Measurements from ENCODE around the gene KCNQ4. TPM values are rescaled to one million over a fixed set of nuclear protein-coding genes. Genes with fewer than 3 reads are reported as not detected.

The KCNQ4 gene
- total RNA-seq, 1 experiment from 2014 or later = 0.81 TPM

GRCh38 chr1:40844887-40845878 lies 61.6 kb downstream of the KCNQ4 start:
- H3F3A ChIP-seq (ENCODE audit: insufficient read depth, low read depth) = no peaks in the 10 kb centered on the region
- H3K9me2 ChIP-seq (ENCODE audit: insufficient read depth) = no peaks in the 10 kb centered on the region
- no peak overlapping the region for H3K4me3 ChIP-seq
- TF ChIP-seq EZH2 (IDR thresholded peaks at IDR 0.05; ENCODE audit: low read depth) (no peak), CTCF (conservative IDR thresholded peaks at IDR 0.05) (no peak)
- H3K27ac ChIP-seq = no peak overlapping the region
- intact Hi-C loops (cut with micrococcal nuclease; ENCODE audit: unreplicated experiment) = loop anchor here (5.0 to 10.0 kb wide), 2 partner anchors 277 to 400 kb away; partner anchors contain the start of gene SCMH1
- H2AFZ ChIP-seq = no peak overlapping the region
- no peaks in the 10 kb centered on the region for H3K79me2 ChIP-seq (ENCODE audit: low read depth)
- no peaks in the 10 kb centered on the region for H3K27me3 ChIP-seq (ENCODE audit: insufficient read depth, low read depth)
- CTCF ChIA-PET = interaction anchor here (0.7 to 0.8 kb wide), 2 partner anchors 108 to 1327 kb away, joined by 8 to 15 read pairs; no protein-coding TSS in a partner anchor
- no peak overlapping the region for H3K4me2 ChIP-seq
- no peak for DNase-seq
- no peaks in the 10 kb centered on the region for H3K4me1 ChIP-seq (replicated peaks; ENCODE audit: insufficient read depth)
- POLR2A ChIA-PET (ENCODE audit: unreplicated experiment) = no interaction called here
- BruUV-seq (replicated peaks) = no TSS peak
- H4K20me1 ChIP-seq (ENCODE audit: insufficient read depth) = no peaks in the 10 kb centered on the region
- H3K36me3 ChIP-seq (ENCODE audit: low read depth) = no peaks in the 10 kb centered on the region
- no peaks in the 10 kb centered on the region for H3K9me3 ChIP-seq (ENCODE audit: insufficient read depth, low read depth)

- POLR2A ChIA-PET (ENCODE audit: unreplicated experiment) = no interaction called here
- H3K36me3 ChIP-seq (ENCODE audit: low read depth) = no peaks in the 10 kb centered on the region
- H3K4me2 ChIP-seq = no peak overlapping the region
- no peaks in the 10 kb centered on the region for H3F3A ChIP-seq (ENCODE audit: insufficient read depth, low read depth)
- H3K9me2 ChIP-seq (ENCODE audit: insufficient read depth) = no peaks in the 10 kb centered on the region
- CTCF ChIA-PET = no interaction called here
- intact Hi-C loops (cut with micrococcal nuclease; ENCODE audit: unreplicated experiment) = loop anchor here (5.0 to 10.0 kb wide), 2 partner anchors 276 to 399 kb away; partner anchors contain the start of gene SCMH1
- BruUV-seq (replicated peaks) = no TSS peak
- no peaks in the 10 kb centered on the region for H3K27me3 ChIP-seq (ENCODE audit: insufficient read depth, low read depth)
- no peaks in the 10 kb centered on the region for H3K79me2 ChIP-seq (ENCODE audit: low read depth)
- no peak for DNase-seq
- H3K4me1 ChIP-seq (replicated peaks; ENCODE audit: insufficient read depth) = no peaks in the 10 kb centered on the region
- no peak overlapping the region for H2AFZ ChIP-seq
- H3K9me3 ChIP-seq (ENCODE audit: insufficient read depth, low read depth) = no peaks in the 10 kb centered on the region
- no peak overlapping the region for H3K4me3 ChIP-seq
- no peak for TF ChIP-seq EZH2 (IDR thresholded peaks at IDR 0.05; ENCODE audit: low read depth)
- no peak for TF ChIP-seq CTCF (conservative IDR thresholded peaks at IDR 0.05)
- H4K20me1 ChIP-seq (ENCODE audit: insufficient read depth) = no peaks in the 10 kb centered on the region
- no peak overlapping the region for H3K27ac ChIP-seq
Observed at GRCh38 chr1:40845895-40846294, 62.3 kb downstream of the KCNQ4 start.

GRCh38 chr1:40847023-40847745 lies 63.6 kb downstream of the KCNQ4 start:
- POLR2A ChIA-PET (ENCODE audit: unreplicated experiment) = no interaction called here

More at GRCh38 chr1:40847023-40847745, 63.6 kb downstream of the KCNQ4 start:
- Histone ChIP-seq H3K9me3 (ENCODE audit: insufficient read depth, low read depth) (no peaks in the 10 kb centered on the region), H3K27me3 (ENCODE audit: insufficient read depth, low read depth) (no peaks in the 10 kb centered on the region), H3F3A (ENCODE audit: insufficient read depth, low read depth) (no peaks in the 10 kb centered on the region), H3K79me2 (ENCODE audit: low read depth) (no peaks in the 10 kb centered on the region), H3K9me2 (ENCODE audit: insufficient read depth) (no peaks in the 10 kb centered on the region), H3K4me3 (no peak overlapping the region), H3K4me1 (replicated peaks; ENCODE audit: insufficient read depth) (no peaks in the 10 kb centered on the region), H3K36me3 (ENCODE audit: low read depth) (no peaks in the 10 kb centered on the region), H2AFZ (no peak overlapping the region), H4K20me1 (ENCODE audit: insufficient read depth) (no peaks in the 10 kb centered on the region), H3K27ac (no peak overlapping the region), H3K4me2 (no peak overlapping the region)
- TF ChIP-seq CTCF (conservative IDR thresholded peaks at IDR 0.05) = no peak
- no peak for TF ChIP-seq EZH2 (IDR thresholded peaks at IDR 0.05; ENCODE audit: low read depth)
- intact Hi-C loops (cut with micrococcal nuclease; ENCODE audit: unreplicated experiment) = loop anchor here (5.0 to 10.0 kb wide), 2 partner anchors 275 to 398 kb away; partner anchors contain the start of gene SCMH1
- no peak for DNase-seq
- no TSS peak for BruUV-seq (replicated peaks)
- CTCF ChIA-PET = interaction anchor here (0.7 to 4.9 kb wide), 2 partner anchors 104 to 407 kb away, joined by 4 to 73 read pairs; no protein-coding TSS in a partner anchor

All from PC-9 (cell line).